WTC11 (cell line): ENCODE measurements around the gene DEFB121. TPM values are rescaled to one million over a fixed set of nuclear protein-coding genes. Genes with fewer than 3 reads are reported as not detected.

Experiments used
- ATAC-seq: fragments of 200-7000 bp; cut with Tn5 transposase; 2 replicates; pipeline ENCODE4 v1.10.0; 2021; ENCODE audit warnings: mild to moderate bottlenecking, moderate library complexity
- Bru-seq: library from RNA; stranded (reverse); fragments of 400-500 nt; gene quantifications from one replicate; lab custom pipeline; 2021; lab: Mats Ljungman, UMichigan
- CTCF ChIA-PET: fragments of 300-600 bp; sonication (Branson Sonifier 250); formaldehyde crosslinking; loops from one replicate; lab custom pipeline; 2021; ENCODE audit warnings: antibody characterized with exemption; lab: Charles Lee
- POLR2A ChIA-PET: fragments of 350-600 bp; sonication (Branson Sonifier 250); formaldehyde crosslinking; loops from one replicate; lab custom pipeline; 2021; ENCODE audit warnings: antibody characterized with exemption; lab: Charles Lee
- DNase-seq: peaks from one replicate; pipeline ENCODE4 v3.0.0; 2021; ENCODE audit warnings: low spot score
- H3K27ac Mint-ChIP-seq: 2 replicates; pipeline ENCODE4 v1.8.0; 2021; ENCODE audit warnings: mixed read lengths
- H3K27me3 Mint-ChIP-seq: 2 replicates; pipeline ENCODE4 v1.8.0; 2021; ENCODE audit warnings: low read depth, mild to moderate bottlenecking, moderate library complexity, mixed read lengths
- H3K36me3 Mint-ChIP-seq: 2 replicates; pipeline ENCODE4 v1.8.0; 2021; ENCODE audit warnings: mixed read lengths
- H3K4me1 Mint-ChIP-seq: 2 replicates; pipeline ENCODE4 v1.8.0; 2022; ENCODE audit warnings: mixed read lengths
- H3K4me3 Mint-ChIP-seq: 2 replicates; pipeline ENCODE4 v1.8.0; 2021; ENCODE audit warnings: mild to moderate bottlenecking, moderate library complexity, mixed read lengths
- H3K9me3 Mint-ChIP-seq: 2 replicates; pipeline ENCODE4 v1.8.0; 2021; ENCODE audit warnings: mixed read lengths
- CREB1 ChIP-seq: sonication (generic); formaldehyde crosslinking; IDR thresholded peaks from 2 replicates; pipeline ENCODE4 v1.8.0; 2023; ENCODE audit warnings: mild to moderate bottlenecking, missing genetic modification reagents
- ELF4 ChIP-seq: sonication (generic); formaldehyde crosslinking; IDR thresholded peaks from 2 replicates; pipeline ENCODE4 v1.8.1; 2022; ENCODE audit warnings: low read depth, mild to moderate bottlenecking, moderate library complexity, missing genetic modification reagents
- FOXK1 ChIP-seq: sonication (generic); formaldehyde crosslinking; IDR thresholded peaks from 2 replicates; pipeline ENCODE4 v1.8.0; 2022; ENCODE audit warnings: mild to moderate bottlenecking, moderate library complexity, missing genetic modification reagents
- JAZF1 ChIP-seq: fragments of 250-450 bp; sonication (Bioruptor Pico); IDR thresholded peaks from 2 replicates; pipeline ENCODE4 v1.9.0; 2021; ENCODE audit warnings: moderate library complexity, mild to moderate bottlenecking, inconsistent platforms
- NFYB ChIP-seq: sonication (generic); formaldehyde crosslinking; conservative IDR thresholded peaks from 2 replicates; pipeline ENCODE4 v1.8.0; 2022; ENCODE audit warnings: low read depth, missing genetic modification reagents
- PRRX2 ChIP-seq: fragments of 250-450 bp; sonication (Bioruptor Pico); IDR thresholded peaks from 2 replicates; pipeline ENCODE4 v1.8.0; 2021; ENCODE audit warnings: mild to moderate bottlenecking
- RELA ChIP-seq: sonication (generic); formaldehyde crosslinking; IDR thresholded peaks from 2 replicates; pipeline ENCODE4 v1.8.1; 2022; ENCODE audit warnings: missing genetic modification reagents, mild to moderate bottlenecking, borderline replicate concordance
- ZNF138 ChIP-seq: sonication (generic); formaldehyde crosslinking; conservative IDR thresholded peaks from 2 replicates; pipeline ENCODE4 v1.8.1; 2022; ENCODE audit warnings: mild to moderate bottlenecking, moderate library complexity, missing genetic modification reagents
- long read RNA-seq, 3 experiments: library from RNA in 1 of 3; library from capped mRNA in 1 of 3; library from polyadenylated mRNA in 1 of 3; unstranded in 2 of 3; stranded (forward) in 1 of 3; transcript quantifications; one replicate each; pipeline ENCODE4 v2.0.0, GENCODE V29; 2021
- total RNA-seq: library from RNA; stranded (reverse); gene quantifications from 3 replicates; pipeline ENCODE4 v1.2.3, GENCODE V29; 2021
- TF ChIP-seq, protein P1 (sequence below): sonication (generic); formaldehyde crosslinking; conservative IDR thresholded peaks from 2 replicates; pipeline ENCODE4 v1.8.1; 2023; ENCODE audit warnings: mild to moderate bottlenecking, low read depth, missing genetic modification reagents, moderate library complexity
- TF ChIP-seq, protein P2 (sequence below): sonication (generic); formaldehyde crosslinking; IDR thresholded peaks from 2 replicates; pipeline ENCODE4 v1.8.1; 2023; ENCODE audit warnings: mild to moderate bottlenecking, missing genetic modification reagents
- TF ChIP-seq, protein P3 (sequence below): sonication (generic); formaldehyde crosslinking; conservative IDR thresholded peaks from 2 replicates; pipeline ENCODE4 v1.8.1; 2022; ENCODE audit warnings: mild to moderate bottlenecking, missing genetic modification reagents
- TF ChIP-seq, protein P4 (sequence below): sonication (generic); formaldehyde crosslinking; IDR thresholded peaks from 2 replicates; pipeline ENCODE4 v1.8.1; 2023; ENCODE audit warnings: mild to moderate bottlenecking, missing genetic modification reagents
- TF ChIP-seq, protein P5 (sequence below): fragments of 250-450 bp; sonication (Bioruptor Pico); IDR thresholded peaks from 2 replicates; pipeline ENCODE4 v1.9.0; 2021; ENCODE audit warnings: mild to moderate bottlenecking, borderline replicate concordance
- TF ChIP-seq, protein P6 (sequence below): sonication (generic); formaldehyde crosslinking; IDR thresholded peaks from 2 replicates; pipeline ENCODE4 v1.8.1; 2023; ENCODE audit warnings: mild to moderate bottlenecking, missing genetic modification reagents, moderate library complexity

The DEFB121 gene, protein sequence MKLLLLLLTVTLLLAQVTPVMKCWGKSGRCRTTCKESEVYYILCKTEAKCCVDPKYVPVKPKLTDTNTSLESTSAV
- not detected in 3 replicates for total RNA-seq
- not detected for Bru-seq, nascent RNA
- long read RNA-seq, experiment 1: 0 reads
- long read RNA-seq, experiment 2: 0 reads
- long read RNA-seq, experiment 3: 0 reads

DNA sequence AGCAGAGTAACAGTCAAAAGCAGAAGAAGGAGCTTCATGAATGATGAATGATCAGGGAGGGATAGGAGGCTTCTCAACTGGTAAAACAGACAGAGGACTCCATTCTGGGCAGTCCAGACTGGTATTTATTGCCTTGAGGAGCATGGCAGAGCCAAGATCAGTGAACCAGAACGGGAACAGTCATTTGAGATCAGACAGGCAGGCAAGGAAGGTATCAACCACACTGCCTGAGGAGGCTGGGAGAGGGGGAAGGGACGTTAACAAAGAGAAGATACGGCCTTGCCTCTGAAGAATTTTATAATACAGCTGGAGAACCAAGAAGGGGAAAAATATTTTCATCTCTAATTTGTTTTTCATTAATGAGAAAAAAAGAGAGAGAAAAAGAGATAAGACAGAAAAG lies at the start of gene DEFB121:
Gene DEFB121 (minus strand): TSS at position 101 of the 400 bp plus-strand sequence. CDS start 63 bp downstream, at position 38.
- POLR2A ChIA-PET: no interaction called here
- Mint-ChIP-seq H3K4me3 (no peak within 1 kb of the TSS), H3K36me3 (peaks cover 34% of the 10 kb centered on the region), H3K27ac (no peak within 1 kb of the TSS), H3K27me3 (peaks cover 5% of the 10 kb centered on the region), H3K9me3 (peaks cover 39% of the 10 kb centered on the region), H3K4me1 (no peaks in the 10 kb centered on the region)
- TF ChIP-seq NFYB (CRISPR knock-in tag) (no peak), CREB1 (CRISPR knock-in tag) (no peak), PRRX2 (CRISPR knock-in tag) (no peak), ELF4 (no peak), ZNF138 (CRISPR knock-in tag) (no peak), RELA (CRISPR knock-in tag) (no peak), FOXK1 (CRISPR knock-in tag) (no peak), JAZF1 (CRISPR knock-in tag) (no peak)
- TF ChIP-seq, protein P1, sequence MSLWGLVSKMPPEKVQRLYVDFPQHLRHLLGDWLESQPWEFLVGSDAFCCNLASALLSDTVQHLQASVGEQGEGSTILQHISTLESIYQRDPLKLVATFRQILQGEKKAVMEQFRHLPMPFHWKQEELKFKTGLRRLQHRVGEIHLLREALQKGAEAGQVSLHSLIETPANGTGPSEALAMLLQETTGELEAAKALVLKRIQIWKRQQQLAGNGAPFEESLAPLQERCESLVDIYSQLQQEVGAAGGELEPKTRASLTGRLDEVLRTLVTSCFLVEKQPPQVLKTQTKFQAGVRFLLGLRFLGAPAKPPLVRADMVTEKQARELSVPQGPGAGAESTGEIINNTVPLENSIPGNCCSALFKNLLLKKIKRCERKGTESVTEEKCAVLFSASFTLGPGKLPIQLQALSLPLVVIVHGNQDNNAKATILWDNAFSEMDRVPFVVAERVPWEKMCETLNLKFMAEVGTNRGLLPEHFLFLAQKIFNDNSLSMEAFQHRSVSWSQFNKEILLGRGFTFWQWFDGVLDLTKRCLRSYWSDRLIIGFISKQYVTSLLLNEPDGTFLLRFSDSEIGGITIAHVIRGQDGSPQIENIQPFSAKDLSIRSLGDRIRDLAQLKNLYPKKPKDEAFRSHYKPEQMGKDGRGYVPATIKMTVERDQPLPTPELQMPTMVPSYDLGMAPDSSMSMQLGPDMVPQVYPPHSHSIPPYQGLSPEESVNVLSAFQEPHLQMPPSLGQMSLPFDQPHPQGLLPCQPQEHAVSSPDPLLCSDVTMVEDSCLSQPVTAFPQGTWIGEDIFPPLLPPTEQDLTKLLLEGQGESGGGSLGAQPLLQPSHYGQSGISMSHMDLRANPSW (CRISPR knock-in tag): no peak
- TF ChIP-seq, protein P2, sequence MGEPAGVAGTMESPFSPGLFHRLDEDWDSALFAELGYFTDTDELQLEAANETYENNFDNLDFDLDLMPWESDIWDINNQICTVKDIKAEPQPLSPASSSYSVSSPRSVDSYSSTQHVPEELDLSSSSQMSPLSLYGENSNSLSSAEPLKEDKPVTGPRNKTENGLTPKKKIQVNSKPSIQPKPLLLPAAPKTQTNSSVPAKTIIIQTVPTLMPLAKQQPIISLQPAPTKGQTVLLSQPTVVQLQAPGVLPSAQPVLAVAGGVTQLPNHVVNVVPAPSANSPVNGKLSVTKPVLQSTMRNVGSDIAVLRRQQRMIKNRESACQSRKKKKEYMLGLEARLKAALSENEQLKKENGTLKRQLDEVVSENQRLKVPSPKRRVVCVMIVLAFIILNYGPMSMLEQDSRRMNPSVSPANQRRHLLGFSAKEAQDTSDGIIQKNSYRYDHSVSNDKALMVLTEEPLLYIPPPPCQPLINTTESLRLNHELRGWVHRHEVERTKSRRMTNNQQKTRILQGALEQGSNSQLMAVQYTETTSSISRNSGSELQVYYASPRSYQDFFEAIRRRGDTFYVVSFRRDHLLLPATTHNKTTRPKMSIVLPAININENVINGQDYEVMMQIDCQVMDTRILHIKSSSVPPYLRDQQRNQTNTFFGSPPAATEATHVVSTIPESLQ (CRISPR knock-in tag): no peak
- TF ChIP-seq, protein P3, sequence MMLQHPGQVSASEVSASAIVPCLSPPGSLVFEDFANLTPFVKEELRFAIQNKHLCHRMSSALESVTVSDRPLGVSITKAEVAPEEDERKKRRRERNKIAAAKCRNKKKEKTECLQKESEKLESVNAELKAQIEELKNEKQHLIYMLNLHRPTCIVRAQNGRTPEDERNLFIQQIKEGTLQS (CRISPR knock-in tag): no peak
- TF ChIP-seq, protein P4, sequence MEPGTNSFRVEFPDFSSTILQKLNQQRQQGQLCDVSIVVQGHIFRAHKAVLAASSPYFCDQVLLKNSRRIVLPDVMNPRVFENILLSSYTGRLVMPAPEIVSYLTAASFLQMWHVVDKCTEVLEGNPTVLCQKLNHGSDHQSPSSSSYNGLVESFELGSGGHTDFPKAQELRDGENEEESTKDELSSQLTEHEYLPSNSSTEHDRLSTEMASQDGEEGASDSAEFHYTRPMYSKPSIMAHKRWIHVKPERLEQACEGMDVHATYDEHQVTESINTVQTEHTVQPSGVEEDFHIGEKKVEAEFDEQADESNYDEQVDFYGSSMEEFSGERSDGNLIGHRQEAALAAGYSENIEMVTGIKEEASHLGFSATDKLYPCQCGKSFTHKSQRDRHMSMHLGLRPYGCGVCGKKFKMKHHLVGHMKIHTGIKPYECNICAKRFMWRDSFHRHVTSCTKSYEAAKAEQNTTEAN (CRISPR knock-in tag): no peak
- TF ChIP-seq, protein P5, sequence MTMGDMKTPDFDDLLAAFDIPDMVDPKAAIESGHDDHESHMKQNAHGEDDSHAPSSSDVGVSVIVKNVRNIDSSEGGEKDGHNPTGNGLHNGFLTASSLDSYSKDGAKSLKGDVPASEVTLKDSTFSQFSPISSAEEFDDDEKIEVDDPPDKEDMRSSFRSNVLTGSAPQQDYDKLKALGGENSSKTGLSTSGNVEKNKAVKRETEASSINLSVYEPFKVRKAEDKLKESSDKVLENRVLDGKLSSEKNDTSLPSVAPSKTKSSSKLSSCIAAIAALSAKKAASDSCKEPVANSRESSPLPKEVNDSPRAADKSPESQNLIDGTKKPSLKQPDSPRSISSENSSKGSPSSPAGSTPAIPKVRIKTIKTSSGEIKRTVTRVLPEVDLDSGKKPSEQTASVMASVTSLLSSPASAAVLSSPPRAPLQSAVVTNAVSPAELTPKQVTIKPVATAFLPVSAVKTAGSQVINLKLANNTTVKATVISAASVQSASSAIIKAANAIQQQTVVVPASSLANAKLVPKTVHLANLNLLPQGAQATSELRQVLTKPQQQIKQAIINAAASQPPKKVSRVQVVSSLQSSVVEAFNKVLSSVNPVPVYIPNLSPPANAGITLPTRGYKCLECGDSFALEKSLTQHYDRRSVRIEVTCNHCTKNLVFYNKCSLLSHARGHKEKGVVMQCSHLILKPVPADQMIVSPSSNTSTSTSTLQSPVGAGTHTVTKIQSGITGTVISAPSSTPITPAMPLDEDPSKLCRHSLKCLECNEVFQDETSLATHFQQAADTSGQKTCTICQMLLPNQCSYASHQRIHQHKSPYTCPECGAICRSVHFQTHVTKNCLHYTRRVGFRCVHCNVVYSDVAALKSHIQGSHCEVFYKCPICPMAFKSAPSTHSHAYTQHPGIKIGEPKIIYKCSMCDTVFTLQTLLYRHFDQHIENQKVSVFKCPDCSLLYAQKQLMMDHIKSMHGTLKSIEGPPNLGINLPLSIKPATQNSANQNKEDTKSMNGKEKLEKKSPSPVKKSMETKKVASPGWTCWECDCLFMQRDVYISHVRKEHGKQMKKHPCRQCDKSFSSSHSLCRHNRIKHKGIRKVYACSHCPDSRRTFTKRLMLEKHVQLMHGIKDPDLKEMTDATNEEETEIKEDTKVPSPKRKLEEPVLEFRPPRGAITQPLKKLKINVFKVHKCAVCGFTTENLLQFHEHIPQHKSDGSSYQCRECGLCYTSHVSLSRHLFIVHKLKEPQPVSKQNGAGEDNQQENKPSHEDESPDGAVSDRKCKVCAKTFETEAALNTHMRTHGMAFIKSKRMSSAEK (CRISPR knock-in tag): no peak
- TF ChIP-seq, protein P6, sequence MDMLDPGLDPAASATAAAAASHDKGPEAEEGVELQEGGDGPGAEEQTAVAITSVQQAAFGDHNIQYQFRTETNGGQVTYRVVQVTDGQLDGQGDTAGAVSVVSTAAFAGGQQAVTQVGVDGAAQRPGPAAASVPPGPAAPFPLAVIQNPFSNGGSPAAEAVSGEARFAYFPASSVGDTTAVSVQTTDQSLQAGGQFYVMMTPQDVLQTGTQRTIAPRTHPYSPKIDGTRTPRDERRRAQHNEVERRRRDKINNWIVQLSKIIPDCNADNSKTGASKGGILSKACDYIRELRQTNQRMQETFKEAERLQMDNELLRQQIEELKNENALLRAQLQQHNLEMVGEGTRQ: no peak
- no peak for DNase-seq
- no peak for ATAC-seq
- CTCF ChIA-PET: no interaction called here
